Fibroblast of villous mesenchyme (primary cell): ENCODE measurements around the gene BLM. TPM values are rescaled to one million over a fixed set of nuclear protein-coding genes. Genes with fewer than 3 reads are reported as not detected.
"Not testable (repeated sequence)": the region's sequence is repeated elsewhere in the genome, so short reads cannot be mapped to it uniquely, and the experiment has no call there.

ENCODE experiments used
- DNase-seq: peaks from one replicate; pipeline ENCODE4 v3.0.0-alpha.2; 2010; ENCODE audit warnings: low read depth
- H3K4me3 ChIP-seq: 2 replicates; pipeline ENCODE4 v1.5.1; 2011; ENCODE audit warnings: low read depth, mild to moderate bottlenecking, low read length
- CTCF ChIP-seq: IDR thresholded peaks from 2 replicates; pipeline ENCODE4 v1.5.1; 2012; ENCODE audit warnings: low read depth, mild to moderate bottlenecking, low read length; ENCODE audit not compliant: insufficient read depth
- total RNA-seq: library from RNA; depleted of rRNA; stranded (reverse); fragments of >200 nt; gene quantifications from 2 replicates; pipeline ENCODE4 v1.2.3, GENCODE V29; 2012

Gene BLM
- total RNA-seq, 1 donor = 6.0 TPM

GRCh38 chr15:90735923-90736322 is 18.8 kb downstream of the BLM start:
- TF ChIP-seq CTCF = no peak
- no peak overlapping the region for H3K4me3 ChIP-seq
- peak; percentile 39 for DNase-seq

GRCh38 chr15:90740545-90740944 is 23.4 kb downstream of the BLM start:
- not testable (repeated sequence) for DNase-seq, H3K4me3 ChIP-seq

GRCh38 chr15:90742087-90742486 is 24.9 kb downstream of the BLM start:
- TF ChIP-seq CTCF = no peak
- DNase-seq = no peak
- no peak overlapping the region for H3K4me3 ChIP-seq

GRCh38 chr15:90743407-90743806 is 26.3 kb downstream of the BLM start:
- no peak for DNase-seq
- TF ChIP-seq CTCF = no peak
- H3K4me3 ChIP-seq = no peak overlapping the region

- H3K4me3 ChIP-seq = no peak overlapping the region
- DNase-seq = no peak
- TF ChIP-seq CTCF = no peak
Measured at GRCh38 chr15:90744759-90745402, 27.7 kb downstream of the BLM start.

- DNase-seq = no peak
- TF ChIP-seq CTCF = no peak
- no peak overlapping the region for H3K4me3 ChIP-seq
Measured at GRCh38 chr15:90749754-90750153, 32.6 kb downstream of the BLM start.

GRCh38 chr15:90750186-90750585 is 33.0 kb downstream of the BLM start:
- DNase-seq = peak; percentile 25
- H3K4me3 ChIP-seq = no peak overlapping the region
- no peak for TF ChIP-seq CTCF
